GOT3 (cell line): Measurements from ENCODE around the gene TUG1.

Source experiments
- DNase-seq: peaks from one replicate; lab custom pipeline; 2025; ENCODE audit warnings: mixed read lengths; lab: John Stamatoyannopoulos, UW

The TUG1 gene

GRCh38 chr22:30947816-30948454 lies 21.1 kb upstream of the TUG1 start:
- DNase-seq: no peak

DNA sequence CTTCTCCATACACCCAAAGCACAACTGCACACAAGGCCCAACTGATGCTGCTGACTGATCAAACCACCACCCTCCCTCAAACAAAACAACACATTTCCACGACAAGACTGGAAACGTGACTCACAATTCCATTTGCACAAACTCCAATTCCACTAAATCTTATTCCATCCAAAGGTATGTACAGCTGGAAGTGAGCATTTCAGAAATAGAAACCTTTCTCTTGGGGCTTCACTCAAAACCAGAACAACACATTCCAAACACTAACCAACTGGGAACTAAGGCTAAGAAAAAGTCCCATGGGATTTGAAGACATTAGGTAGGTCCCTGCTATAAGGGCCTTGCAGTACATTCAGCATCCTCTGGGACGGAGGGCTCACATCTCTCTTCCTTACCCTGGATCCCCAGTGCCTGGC lies 20.1 kb upstream of the TUG1 start:
- DNase-seq: no peak

DNA sequence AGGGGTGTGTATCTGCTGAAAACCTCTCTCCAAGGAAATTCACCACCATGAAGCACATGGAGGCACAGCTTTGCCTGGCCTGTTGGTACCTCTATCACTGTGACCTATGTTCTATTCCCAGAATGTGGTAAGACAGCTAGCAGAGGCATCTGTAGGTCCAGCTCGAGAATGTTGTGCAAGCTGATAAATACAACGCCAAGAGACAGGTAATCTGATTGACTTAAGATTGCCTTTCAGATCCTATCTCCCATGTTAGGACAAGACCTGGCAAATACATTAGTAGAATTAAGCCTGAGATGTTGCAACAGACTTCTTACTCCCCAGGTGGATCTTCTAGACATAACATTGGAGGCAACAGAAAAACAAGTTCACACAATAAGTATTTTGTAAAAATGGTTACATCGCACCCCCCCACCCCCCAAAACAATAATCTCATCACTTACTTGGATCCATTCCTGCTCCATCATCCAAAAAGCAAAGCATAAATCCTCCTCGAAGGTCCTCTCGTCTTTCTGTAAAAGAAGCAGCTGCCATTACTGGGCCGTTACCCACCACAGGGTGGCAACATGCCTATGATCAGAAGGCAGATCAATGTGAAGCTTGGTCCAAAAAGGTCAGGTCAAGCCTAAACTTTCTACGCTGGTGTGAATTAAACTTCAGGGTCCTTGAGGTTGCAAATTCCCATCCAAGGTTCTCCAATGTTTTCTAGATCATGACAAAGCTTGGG lies 19.0 kb upstream of the TUG1 start:
- DNase-seq: no peak

DNA sequence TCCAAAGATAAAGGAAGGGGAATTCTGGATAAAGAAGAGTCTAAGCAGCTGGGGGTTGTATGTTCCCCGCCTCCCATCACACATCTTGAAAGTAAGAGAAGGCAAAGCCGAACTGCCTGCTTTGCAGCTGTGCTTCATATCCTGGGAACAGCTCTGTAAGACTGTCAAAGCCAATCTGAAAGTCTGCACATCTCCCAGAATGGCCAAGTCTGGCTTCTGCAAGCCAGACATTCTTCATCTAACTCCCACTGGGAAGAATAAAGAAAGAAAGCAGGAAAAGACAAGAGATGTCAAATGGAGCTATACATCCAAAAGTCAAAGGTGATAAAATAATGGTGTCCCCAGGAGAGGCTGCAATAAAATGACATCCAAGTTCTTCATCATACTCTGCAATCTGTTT lies 15.9 kb upstream of the TUG1 start:
- DNase-seq: no peak

DNA sequence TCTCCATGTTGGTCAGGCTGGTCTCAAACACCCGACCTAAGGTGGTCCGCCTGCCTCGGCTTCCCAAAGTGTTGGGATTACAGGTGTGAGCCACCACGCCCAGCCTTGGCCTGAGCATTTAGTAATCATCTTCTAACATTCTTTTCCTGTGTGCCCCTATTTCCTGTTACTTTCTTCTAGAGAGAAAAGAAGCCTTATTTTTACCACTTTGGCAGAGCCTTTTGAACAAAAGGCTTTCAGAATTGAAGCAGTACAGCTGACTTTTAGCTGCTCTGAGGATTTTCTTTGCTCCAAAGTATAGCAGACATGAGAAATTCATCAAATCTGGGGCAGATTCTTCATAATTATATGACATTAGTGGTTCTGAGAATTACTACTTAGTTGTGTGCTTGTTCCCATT lies 13.9 kb upstream of the TUG1 start:
- no peak for DNase-seq

DNA sequence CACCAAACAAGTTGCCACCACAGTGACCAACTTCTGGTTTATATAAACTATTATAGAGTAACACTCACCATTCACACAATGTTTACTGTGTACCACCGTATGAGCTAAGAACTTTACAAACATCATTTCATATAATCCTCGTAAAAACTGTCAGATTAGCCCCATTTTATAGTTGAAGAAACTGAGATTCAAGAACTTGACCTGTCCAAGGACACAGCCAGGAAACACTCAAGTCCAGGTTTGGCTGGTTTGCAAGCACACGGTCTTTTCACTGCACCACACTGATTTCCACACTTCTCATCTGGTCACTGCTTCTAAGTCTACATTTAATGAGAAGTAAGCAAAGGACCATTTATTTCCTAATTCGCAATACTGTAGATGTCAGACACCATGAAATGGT lies 4.2 kb upstream of the TUG1 start:
- DNase-seq: no peak

GRCh38 chr22:30968015-30968923 lies 796 bp upstream of the TUG1 start, which contains the start of gene MORC2:
Gene MORC2 (minus strand): TSS chr22:30968774. CDS start chr22:30967889, 885 bp downstream.
- DNase-seq: no peak

GRCh38 chr22:30969532-30970355 lies 679 bp downstream of the TUG1 start:
- DNase-seq: no peak

DNA sequence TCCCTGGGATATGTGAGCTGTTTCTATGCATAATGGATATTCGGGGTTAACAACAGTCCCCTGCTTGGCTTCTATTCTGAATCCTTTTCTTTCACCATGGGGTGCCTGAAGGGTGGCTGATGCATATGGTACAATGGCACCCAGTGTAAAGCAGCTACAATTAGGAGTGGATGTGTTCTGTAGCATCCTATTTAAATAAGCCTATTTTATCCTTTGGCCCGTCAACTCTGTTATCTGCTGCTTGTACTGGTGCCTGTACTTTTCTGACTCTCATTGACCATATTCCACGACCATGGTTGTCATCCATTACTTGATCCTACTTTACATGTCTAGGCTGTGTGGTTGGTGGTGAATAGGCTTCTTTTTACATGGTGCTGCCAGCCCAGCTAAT lies 1.3 kb downstream of the TUG1 start:
- no peak for DNase-seq

DNA sequence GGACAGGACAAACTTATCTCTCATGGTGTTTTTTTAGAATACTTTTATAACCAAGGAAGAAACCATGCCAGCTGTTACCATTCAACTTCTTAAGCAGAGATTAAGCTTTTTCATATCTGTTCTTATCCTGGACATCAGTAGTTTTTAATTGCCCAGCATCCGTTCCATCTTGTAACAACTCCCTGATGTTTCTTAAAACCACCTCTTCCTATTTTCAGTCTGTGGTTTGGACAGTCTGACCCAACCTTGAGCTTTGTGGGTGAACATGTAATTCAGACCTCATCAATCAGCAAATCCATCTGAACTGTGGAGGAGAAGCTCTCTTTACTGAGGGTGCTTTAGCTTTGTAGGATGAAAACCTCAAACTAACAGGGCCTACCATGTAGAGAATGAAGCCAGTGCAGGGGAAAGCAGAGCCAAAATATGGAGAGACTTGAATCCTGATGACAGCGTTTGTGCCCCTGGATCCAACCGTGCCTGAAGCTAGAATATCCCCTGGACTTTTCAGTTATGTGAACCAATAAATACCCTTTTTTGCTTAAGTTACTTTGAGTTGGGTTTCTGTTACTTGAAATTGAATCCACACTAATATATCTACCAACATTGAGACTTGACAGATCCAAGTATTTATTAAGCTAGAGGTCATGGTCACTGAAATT lies 9.4 kb downstream of the TUG1 start:
- no peak for DNase-seq

DNA sequence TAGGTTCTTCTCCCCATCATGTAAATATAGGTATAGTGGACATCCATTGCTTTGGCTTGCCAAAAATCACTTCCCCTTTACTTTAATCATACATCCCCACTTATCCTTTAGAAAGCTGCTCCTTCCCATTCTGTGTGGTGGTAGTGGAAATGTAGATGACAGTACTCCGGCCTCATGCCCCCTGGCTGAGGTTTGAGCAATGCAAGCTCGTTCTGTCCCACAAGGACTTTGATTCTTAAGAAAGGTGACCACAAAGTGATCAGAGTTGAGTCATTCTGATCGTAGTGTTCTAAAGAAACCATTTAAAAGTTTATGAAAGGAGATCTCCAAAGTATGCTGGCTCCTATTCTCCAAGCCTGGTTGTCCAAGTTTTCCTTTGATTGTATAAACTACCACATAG lies 10.9 kb downstream of the TUG1 start:
- DNase-seq: no peak

- DNase-seq: no peak
Observed at GRCh38 chr22:30982512-30982911, 13.4 kb downstream of the TUG1 start.

- DNase-seq: no peak
Observed at GRCh38 chr22:30984317-30984716, 15.3 kb downstream of the TUG1 start.

- DNase-seq: no peak
Observed at GRCh38 chr22:30985561-30986208, 16.6 kb downstream of the TUG1 start.

- DNase-seq: no peak
Observed at GRCh38 chr22:30989474-30989873, 20.4 kb downstream of the TUG1 start.

DNA sequence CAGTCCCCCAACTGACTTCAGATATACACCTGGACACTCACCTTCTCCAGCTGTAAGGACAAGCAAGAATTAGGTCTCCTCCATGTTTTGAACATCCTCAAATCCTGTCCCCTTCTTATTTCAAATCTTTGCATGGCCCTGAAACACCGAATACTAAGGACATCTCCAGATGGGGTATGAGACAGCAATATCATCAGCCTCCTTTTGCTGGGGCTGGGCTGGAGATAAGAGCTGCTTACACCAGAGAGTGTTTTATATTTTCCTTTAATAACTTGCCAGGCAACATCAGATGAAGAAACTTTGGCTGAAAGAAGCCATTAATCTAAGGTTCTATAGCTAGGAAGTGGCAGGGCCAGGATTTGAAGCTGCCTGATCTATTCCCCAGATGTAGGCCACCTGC lies 21.6 kb downstream of the TUG1 start:
- no peak for DNase-seq

- DNase-seq: no peak
Observed at GRCh38 chr22:30992565-30992964, 23.5 kb downstream of the TUG1 start.

- no peak for DNase-seq
Observed at GRCh38 chr22:30994960-30995359, 25.9 kb downstream of the TUG1 start.

DNA sequence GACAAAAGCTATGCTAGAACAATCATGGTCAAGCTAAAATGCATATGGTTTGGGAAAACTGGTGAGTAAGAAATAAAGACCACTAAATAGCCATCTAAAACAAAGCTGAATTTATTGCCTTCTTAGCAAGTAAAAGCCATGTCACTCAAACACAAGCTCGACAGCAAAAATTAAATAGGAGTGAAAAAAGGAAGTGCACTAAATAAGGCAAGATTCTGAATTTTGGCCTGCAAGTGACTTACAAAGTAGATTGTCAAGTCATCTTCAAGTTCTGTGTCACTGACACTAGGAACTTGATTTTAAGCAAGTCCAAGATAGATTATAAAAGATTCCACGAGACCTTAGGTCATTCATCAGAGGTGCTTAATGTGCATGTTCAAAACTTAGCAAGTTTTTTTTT lies 27.4 kb downstream of the TUG1 start:
- no peak for DNase-seq

- no peak for DNase-seq
Observed at GRCh38 chr22:30998329-30998728, 29.3 kb downstream of the TUG1 start.
